OCI-LY3 (cell line): ENCODE measurements around the gene ACADSB.

Source experiments
- CTCF ChIP-seq: fragments of 200-600, 300-600 bp; sonication (generic); IDR thresholded peaks from 2 replicates; pipeline ENCODE4 v1.5.1; 2014; ENCODE audit warnings: antibody characterized with exemption, low read length, low read depth
- EZH2phosphoT487 ChIP-seq: fragments of 200-600 bp; shearing (Covaris generic); IDR thresholded peaks from 2 replicates; pipeline ENCODE4 v1.6.1; 2018; ENCODE audit warnings: antibody characterized with exemption, mixed run types, low read depth

- TF ChIP-seq CTCF (no peak), EZH2phosphoT487 (no peak)
Measured at GRCh38 chr10:123042708-123043408, 34.1 kb downstream of the ACADSB start.
